ENCODE data around the gene ST6GALNAC4. TPM values are rescaled to one million over a fixed set of nuclear protein-coding genes. Genes with fewer than 3 reads are reported as not detected.

ST6GALNAC4 gene
- polyA plus RNA-seq, 3 donors, result 8.9 to 14.0 (median 10.3) TPM

GRCh38 chr9:127892831-127893230, 24.0 kb downstream of the ST6GALNAC4 start:
- no peak for TF ChIP-seq CTCF (IDR thresholded peaks at IDR 0.05)
- Histone ChIP-seq H3K27me3 (ENCODE audit: control insufficient read depth in 2 of 2, insufficient read depth in 2 of 2, low read length in 2 of 2) (no peaks in the 10 kb centered on the region), H3K9me3 (replicated peaks in 1 of 2; ENCODE audit: control insufficient read depth in 1 of 2, insufficient read depth in 1 of 2, low read length in 2 of 2) (peaks cover 34 to 36% of the 10 kb centered on the region in 2 donors), H3K27ac (ENCODE audit: low read depth in 1 of 2, low read length in 2 of 2) (no peak overlapping the region), H4K20me1 (ENCODE audit: insufficient read depth, low read length) (no peaks in the 10 kb centered on the region), H2AFZ (ENCODE audit: insufficient read depth, low read depth, low read length, poor library complexity, severe bottlenecking) (no peak overlapping the region), H3K4me3 (replicated peaks in 1 of 3; ENCODE audit: low read depth in 2 of 3, low read length in 3 of 3) (no peak overlapping the region), H3K4me1 (ENCODE audit: control insufficient read depth in 1 of 2, insufficient read depth in 2 of 2, low read length in 2 of 2) (peaks cover 10 to 13% of the 10 kb centered on the region in 2 donors), H3K79me2 (ENCODE audit: insufficient read depth, low read length) (no peaks in the 10 kb centered on the region), H3K36me3 (replicated peaks in 1 of 2; ENCODE audit: control insufficient read depth in 1 of 2, insufficient read depth in 2 of 2, low read length in 2 of 2) (peaks cover 44 to 61% of the 10 kb centered on the region in 2 donors), H3K9ac (ENCODE audit: insufficient read depth, low read length, poor library complexity, severe bottlenecking) (no peak overlapping the region), H3K4me2 (replicated peaks; ENCODE audit: extremely low read depth, low read length, poor library complexity, severe bottlenecking) (no peak overlapping the region)
- H3K27ac Mint-ChIP-seq, result peak overlapping the region in 1 of 7 donors; percentile 63
- intact Hi-C loops (cut with micrococcal nuclease), result no loop called here
- WGBS (ENCODE audit: insufficient coverage), result 90% methylated on average over 6 of the region's 6 CpGs
- DNase-seq, result no peak
- H3K36me3 Mint-ChIP-seq, result peaks cover 56 to 67% of the 10 kb centered on the region in 2 donors
- H3K4me1 Mint-ChIP-seq, result peaks cover 11% of the 10 kb centered on the region
- H3K9me3 Mint-ChIP-seq, result peaks cover 32 to 39% (median 36%) of the 10 kb centered on the region in 7 donors
- H3K27me3 Mint-ChIP-seq (ENCODE audit: low read depth in 3 of 3), result peaks cover 0 to 3% (median 2%) of the 10 kb centered on the region in 3 donors
- no peak overlapping the region for H3K4me3 Mint-ChIP-seq

- Mint-ChIP-seq H3K27ac (no peak overlapping the region), H3K27me3 (ENCODE audit: low read depth in 3 of 3) (peaks cover 0 to 1% (median 1%) of the 10 kb centered on the region in 3 donors), H3K4me1 (no peaks in the 10 kb centered on the region), H3K36me3 (peaks cover 60 to 70% of the 10 kb centered on the region in 2 donors), H3K4me3 (no peak overlapping the region), H3K9me3 (peaks cover 24 to 31% (median 28%) of the 10 kb centered on the region in 7 donors)
- no peak for DNase-seq
- Histone ChIP-seq H3K4me3 (replicated peaks in 1 of 3; ENCODE audit: low read depth in 2 of 3, low read length in 3 of 3) (no peak overlapping the region), H3K27ac (ENCODE audit: low read depth in 1 of 2, low read length in 2 of 2) (no peak overlapping the region), H3K27me3 (ENCODE audit: control insufficient read depth in 2 of 2, insufficient read depth in 2 of 2, low read length in 2 of 2) (no peaks in the 10 kb centered on the region), H2AFZ (ENCODE audit: insufficient read depth, low read depth, low read length, poor library complexity, severe bottlenecking) (no peak overlapping the region), H3K9ac (ENCODE audit: insufficient read depth, low read length, poor library complexity, severe bottlenecking) (no peak overlapping the region), H4K20me1 (ENCODE audit: insufficient read depth, low read length) (no peaks in the 10 kb centered on the region), H3K79me2 (ENCODE audit: insufficient read depth, low read length) (no peaks in the 10 kb centered on the region), H3K4me2 (replicated peaks; ENCODE audit: extremely low read depth, low read length, poor library complexity, severe bottlenecking) (no peak overlapping the region), H3K36me3 (replicated peaks in 1 of 2; ENCODE audit: control insufficient read depth in 1 of 2, insufficient read depth in 2 of 2, low read length in 2 of 2) (peaks cover 50 to 64% of the 10 kb centered on the region in 2 donors), H3K4me1 (ENCODE audit: control insufficient read depth in 1 of 2, insufficient read depth in 2 of 2, low read length in 2 of 2) (no peaks in the 10 kb centered on the region), H3K9me3 (replicated peaks in 1 of 2; ENCODE audit: control insufficient read depth in 1 of 2, insufficient read depth in 1 of 2, low read length in 2 of 2) (peaks cover 26 to 28% of the 10 kb centered on the region in 2 donors)
- intact Hi-C loops (cut with micrococcal nuclease), result no loop called here
- 86% methylated on average over 1 of the region's 3 CpGs for WGBS (ENCODE audit: insufficient coverage)
- no peak for TF ChIP-seq CTCF (IDR thresholded peaks at IDR 0.05)
Measured at GRCh38 chr9:127890053-127890452, 26.8 kb downstream of the ST6GALNAC4 start.
